Upper lobe of left lung (tissue), 6 donors: ENCODE results near the gene FGF9. TPM values are rescaled to one million over a fixed set of nuclear protein-coding genes. Genes with fewer than 3 reads are reported as not detected.
A peak's percentile ranks its signal among the peaks of the same experiment; 100 is the strongest.

ENCODE experiments used
- ATAC-seq, 2 donors: fragments of 200-7000 bp; cut with Tn5 transposase; one replicate each; pipeline ENCODE4 v1.9.1; 2022; ENCODE audit warnings: mild to moderate bottlenecking in 2 of 2, moderate library complexity in 2 of 2; ENCODE audit not compliant: low FRiP score in 2 of 2
- DNase-seq, 2 donors: peaks; one replicate each; pipeline ENCODE4 v3.0.0-alpha.2; 2019 to 2020
- H3K27ac ChIP-seq, 4 donors: fragments of 200-600 bp; sonication (generic); one replicate each; pipeline ENCODE4 v1.5.1; 2016 to 2019
- H3K27me3 ChIP-seq, 4 donors: fragments of 200-600 bp; sonication (generic); one replicate each; pipeline ENCODE4 v1.5.1; 2017 to 2019
- H3K36me3 ChIP-seq, 4 donors: fragments of 200-600 bp; sonication (generic); one replicate each; pipeline ENCODE4 v1.5.1; 2016 to 2019
- H3K4me1 ChIP-seq, 4 donors: fragments of 200-600 bp; sonication (generic); one replicate each; pipeline ENCODE4 v1.5.1; 2018 to 2019
- H3K4me3 ChIP-seq, 4 donors: fragments of 200-600 bp; sonication (generic); one replicate each; pipeline ENCODE4 v1.5.1; 2017 to 2019; ENCODE audit warnings: mild to moderate bottlenecking in 2 of 4, moderate library complexity in 1 of 4
- H3K9me3 ChIP-seq, 4 donors: fragments of 200-600 bp; sonication (generic); one replicate each; pipeline ENCODE4 v1.5.1; 2018 to 2019
- EP300 ChIP-seq, 4 donors: sonication (generic); formaldehyde crosslinking; IDR thresholded peaks; one replicate each; pipeline ENCODE4 v1.5.1; 2017; ENCODE audit warnings: antibody characterized with exemption in 4 of 4, control low read depth in 2 of 4
- POLR2A ChIP-seq, 4 donors: fragments of 450-650 bp; IDR thresholded peaks; one replicate each; pipeline ENCODE4 v1.5.1; 2016 to 2017; ENCODE audit warnings: antibody characterized with exemption in 4 of 4, mild to moderate bottlenecking in 2 of 4
- POLR2AphosphoS5 ChIP-seq, 2 donors: sonication (generic); formaldehyde crosslinking; IDR thresholded peaks; one replicate each; pipeline ENCODE4 v1.5.1; 2017; ENCODE audit warnings: antibody characterized with exemption in 2 of 2
- WGBS, 2 donors: methylation state at CpG; one replicate each; pipeline ENCODE4 v1.1.5; 2017 to 2018; 5-methylcytosine and 5-hydroxymethylcytosine counted together
- total RNA-seq, 6 donors: library from RNA; depleted of rRNA in 4 of 6; stranded (reverse); fragments of >200 nt in 4 of 6; gene quantifications; one replicate each; pipeline versions ENCODE4 v1.1.0 to v1.2.1, GENCODE V29; 2016 to 2021
- TF ChIP-seq, protein P1 (sequence below), 6 experiments: fragments of 450-650 bp in 4 of 6; fragments of 200-600 bp in 2 of 6; sonication (generic) in 2 of 6; IDR thresholded peaks; one replicate each; pipeline ENCODE4 v1.5.1; 2016 to 2019; ENCODE audit warnings: antibody characterized with exemption in 6 of 6
- donor health status: DM: no; HTN: no; CAD: no; lungs with moderate emphysema.
- donor health status: DM: no; HTN: yes; CAD: no; lungs with severe emphysema.

Gene FGF9
- total RNA-seq, 6 donors from 2014 or later, result 0.11 to 3.6 (median 0.79) TPM; not detected in 1

DNA sequence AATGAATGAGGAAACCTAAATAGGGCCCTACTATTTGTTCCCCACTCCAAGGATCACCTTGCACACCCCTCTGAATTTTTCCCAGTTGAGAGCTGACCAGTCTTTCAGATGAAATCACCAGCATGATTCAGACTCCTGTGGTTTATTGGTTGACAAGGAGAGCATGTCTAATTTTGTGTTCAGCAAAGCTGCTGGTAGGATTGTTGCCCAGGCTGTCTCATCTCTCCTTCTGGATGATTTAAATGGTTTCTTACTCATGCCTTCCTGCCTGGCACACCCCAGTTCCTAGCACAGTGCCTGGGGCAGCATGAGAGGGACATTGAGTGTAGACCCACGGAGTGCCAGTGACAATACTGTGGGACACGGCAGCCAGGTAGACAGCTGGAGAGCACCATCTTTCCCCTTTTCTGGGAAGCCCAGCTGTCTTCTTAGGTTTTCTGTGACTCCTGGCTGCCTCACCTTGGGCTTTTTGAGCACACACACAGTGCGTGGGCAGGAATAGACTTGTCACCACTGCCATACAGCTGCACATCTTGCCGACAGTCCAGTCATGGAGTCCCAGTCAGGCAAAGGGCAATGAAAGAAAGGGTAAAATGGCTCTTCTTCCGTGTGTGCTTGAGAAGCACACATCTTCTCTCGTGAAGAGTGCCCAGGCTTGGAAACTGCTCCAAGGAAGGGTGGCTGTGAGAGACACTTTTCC, 12.3 kb downstream of the FGF9 start:
- ATAC-seq, result peak in 1 of 2 donors; percentile 46
- Histone ChIP-seq H3K9me3 (no peaks in the 10 kb centered on the region), H3K4me3 (no peak overlapping the region), H3K27ac (no peak overlapping the region), H3K4me1 (no peaks in the 10 kb centered on the region), H3K36me3 (no peaks in the 10 kb centered on the region), H3K27me3 (no peaks in the 10 kb centered on the region)
- TF ChIP-seq, protein P1, sequence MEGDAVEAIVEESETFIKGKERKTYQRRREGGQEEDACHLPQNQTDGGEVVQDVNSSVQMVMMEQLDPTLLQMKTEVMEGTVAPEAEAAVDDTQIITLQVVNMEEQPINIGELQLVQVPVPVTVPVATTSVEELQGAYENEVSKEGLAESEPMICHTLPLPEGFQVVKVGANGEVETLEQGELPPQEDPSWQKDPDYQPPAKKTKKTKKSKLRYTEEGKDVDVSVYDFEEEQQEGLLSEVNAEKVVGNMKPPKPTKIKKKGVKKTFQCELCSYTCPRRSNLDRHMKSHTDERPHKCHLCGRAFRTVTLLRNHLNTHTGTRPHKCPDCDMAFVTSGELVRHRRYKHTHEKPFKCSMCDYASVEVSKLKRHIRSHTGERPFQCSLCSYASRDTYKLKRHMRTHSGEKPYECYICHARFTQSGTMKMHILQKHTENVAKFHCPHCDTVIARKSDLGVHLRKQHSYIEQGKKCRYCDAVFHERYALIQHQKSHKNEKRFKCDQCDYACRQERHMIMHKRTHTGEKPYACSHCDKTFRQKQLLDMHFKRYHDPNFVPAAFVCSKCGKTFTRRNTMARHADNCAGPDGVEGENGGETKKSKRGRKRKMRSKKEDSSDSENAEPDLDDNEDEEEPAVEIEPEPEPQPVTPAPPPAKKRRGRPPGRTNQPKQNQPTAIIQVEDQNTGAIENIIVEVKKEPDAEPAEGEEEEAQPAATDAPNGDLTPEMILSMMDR (IDR thresholded peaks at IDR 0.05), result no peak
- TF ChIP-seq POLR2A (IDR thresholded peaks at IDR 0.05) (no peak), EP300 (IDR thresholded peaks at IDR 0.05) (no peak), POLR2AphosphoS5 (IDR thresholded peaks at IDR 0.05) (no peak)
- DNase-seq, result no peak
- WGBS, 2 donors, result 92 to 93% methylated on average over 6 of the region's 6 CpGs

DNA sequence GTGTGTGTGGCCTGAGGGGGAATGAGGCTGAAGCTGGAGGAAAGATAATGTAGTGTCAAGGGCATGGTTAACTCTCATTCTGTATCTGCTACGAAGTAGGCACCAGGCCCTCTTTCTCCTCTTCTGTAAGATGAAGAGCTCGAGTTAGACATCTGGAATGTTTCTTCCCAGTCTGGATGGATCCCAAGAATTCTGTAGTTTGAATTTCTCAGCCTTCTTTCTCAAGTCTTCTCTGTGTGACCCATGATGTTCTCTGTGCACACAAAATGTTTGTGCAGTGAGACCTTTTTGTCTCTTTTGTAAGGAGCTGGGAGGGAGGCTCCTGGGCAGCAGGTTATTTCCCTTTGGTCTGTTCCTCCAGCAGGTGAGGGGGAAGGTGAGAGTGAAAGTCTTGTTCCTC, 13.7 kb downstream of the FGF9 start:
- no peaks in the 10 kb centered on the region for H3K27me3 ChIP-seq
- DNase-seq, result no peak
- no peak for ATAC-seq
- no peak overlapping the region for H3K4me3 ChIP-seq
- no peaks in the 10 kb centered on the region for H3K4me1 ChIP-seq
- no peaks in the 10 kb centered on the region for H3K9me3 ChIP-seq
- TF ChIP-seq, protein P1 (IDR thresholded peaks at IDR 0.05), result no peak
- TF ChIP-seq EP300 (IDR thresholded peaks at IDR 0.05) (no peak), POLR2AphosphoS5 (IDR thresholded peaks at IDR 0.05) (no peak), POLR2A (IDR thresholded peaks at IDR 0.05) (no peak)
- H3K36me3 ChIP-seq, result no peaks in the 10 kb centered on the region
- H3K27ac ChIP-seq, result no peak overlapping the region
- WGBS, 2 donors, result 46 to 70% methylated on average over 2 of the region's 2 CpGs

DNA sequence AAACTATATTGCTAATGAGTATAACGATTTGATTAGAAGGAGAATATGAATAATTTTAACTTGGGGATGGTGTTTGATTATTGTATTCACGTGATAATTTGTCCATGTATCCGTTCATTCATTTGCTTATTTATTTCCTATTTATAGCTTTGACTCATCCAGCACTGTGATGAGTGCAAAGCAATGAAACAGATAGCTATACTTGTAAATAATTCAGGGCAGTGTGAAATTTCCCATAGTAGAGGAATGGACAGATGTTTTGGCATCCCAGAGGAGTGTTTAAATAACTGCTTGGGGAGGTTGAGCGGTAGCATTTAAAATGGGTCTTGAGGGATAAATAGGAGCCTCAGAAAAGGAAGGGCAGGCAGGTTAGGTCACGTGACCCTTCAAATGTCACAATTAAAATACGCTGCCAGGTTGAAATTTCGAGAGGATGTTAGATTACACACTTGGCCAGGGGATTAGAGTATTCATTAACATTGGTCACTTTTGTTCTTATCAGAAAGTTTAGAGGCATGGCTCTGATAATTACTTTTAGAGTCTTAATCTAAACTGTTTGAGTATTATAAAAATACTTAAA, 14.7 kb downstream of the FGF9 start:
- TF ChIP-seq, protein P1 (IDR thresholded peaks at IDR 0.05), result no peak
- no peak for TF ChIP-seq POLR2A (IDR thresholded peaks at IDR 0.05)
- TF ChIP-seq POLR2AphosphoS5 (IDR thresholded peaks at IDR 0.05), result no peak
- TF ChIP-seq EP300 (IDR thresholded peaks at IDR 0.05), result no peak
- Histone ChIP-seq H3K4me1 (no peaks in the 10 kb centered on the region), H3K27ac (no peak overlapping the region), H3K9me3 (no peaks in the 10 kb centered on the region), H3K27me3 (no peaks in the 10 kb centered on the region), H3K4me3 (no peak overlapping the region), H3K36me3 (no peaks in the 10 kb centered on the region)
- DNase-seq (no peak), ATAC-seq (no peak)
- 78 to 81% methylated on average over 7 of the region's 7 CpGs for WGBS, 2 donors

DNA sequence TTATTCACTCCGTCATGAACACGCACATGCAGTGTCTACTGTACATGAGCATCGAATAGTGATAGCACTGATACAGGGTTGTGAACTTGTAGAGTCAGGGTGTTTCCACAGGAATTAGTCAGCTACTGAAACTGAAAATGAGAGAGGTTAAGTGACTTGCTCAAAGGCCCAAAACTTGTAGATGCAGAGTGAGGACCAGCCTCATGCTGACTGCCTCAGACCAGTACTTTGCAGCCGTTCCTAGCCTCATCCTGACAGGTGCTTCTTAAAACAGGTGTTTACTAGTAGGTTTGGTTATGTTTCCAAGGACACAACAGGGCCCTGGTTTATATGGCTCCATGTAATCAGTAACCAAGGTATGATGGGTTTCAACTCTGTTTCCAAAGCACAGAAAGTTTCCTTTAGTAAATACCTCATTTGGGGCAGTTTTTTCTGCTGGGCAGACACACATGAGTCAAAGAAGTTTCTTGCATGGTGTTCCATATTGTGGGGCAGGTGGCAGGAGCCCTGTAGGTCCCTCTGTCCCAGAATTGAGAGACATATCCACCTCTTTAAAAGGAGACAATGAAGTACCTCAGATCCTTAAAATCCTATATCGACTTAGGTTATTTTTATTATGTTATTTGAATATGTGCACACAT, 16.0 kb downstream of the FGF9 start:
- H3K36me3 ChIP-seq, result no peaks in the 10 kb centered on the region
- ATAC-seq (no peak), DNase-seq (no peak)
- no peaks in the 10 kb centered on the region for H3K4me1 ChIP-seq
- H3K27me3 ChIP-seq, result no peaks in the 10 kb centered on the region
- H3K27ac ChIP-seq, result no peak overlapping the region
- WGBS, 2 donors, result 85 to 95% methylated on average over 5 of the region's 5 CpGs
- TF ChIP-seq EP300 (IDR thresholded peaks at IDR 0.05), result no peak
- TF ChIP-seq, protein P1 (IDR thresholded peaks at IDR 0.05), result no peak
- TF ChIP-seq POLR2A (IDR thresholded peaks at IDR 0.05), result no peak
- TF ChIP-seq POLR2AphosphoS5 (IDR thresholded peaks at IDR 0.05), result no peak
- H3K4me3 ChIP-seq, result no peak overlapping the region
- no peaks in the 10 kb centered on the region for H3K9me3 ChIP-seq
